ENCODE data around the gene KXD1. TPM values are rescaled to one million over a fixed set of nuclear protein-coding genes. Genes with fewer than 3 reads are reported as not detected.
"Not testable (repeated sequence)": the region's sequence is repeated elsewhere in the genome, so short reads cannot be mapped to it uniquely, and the experiment has no call there.

KXD1 gene
- polyA plus RNA-seq, 4 donors = 58.8 to 81.3 (median 75.2) TPM

DNA sequence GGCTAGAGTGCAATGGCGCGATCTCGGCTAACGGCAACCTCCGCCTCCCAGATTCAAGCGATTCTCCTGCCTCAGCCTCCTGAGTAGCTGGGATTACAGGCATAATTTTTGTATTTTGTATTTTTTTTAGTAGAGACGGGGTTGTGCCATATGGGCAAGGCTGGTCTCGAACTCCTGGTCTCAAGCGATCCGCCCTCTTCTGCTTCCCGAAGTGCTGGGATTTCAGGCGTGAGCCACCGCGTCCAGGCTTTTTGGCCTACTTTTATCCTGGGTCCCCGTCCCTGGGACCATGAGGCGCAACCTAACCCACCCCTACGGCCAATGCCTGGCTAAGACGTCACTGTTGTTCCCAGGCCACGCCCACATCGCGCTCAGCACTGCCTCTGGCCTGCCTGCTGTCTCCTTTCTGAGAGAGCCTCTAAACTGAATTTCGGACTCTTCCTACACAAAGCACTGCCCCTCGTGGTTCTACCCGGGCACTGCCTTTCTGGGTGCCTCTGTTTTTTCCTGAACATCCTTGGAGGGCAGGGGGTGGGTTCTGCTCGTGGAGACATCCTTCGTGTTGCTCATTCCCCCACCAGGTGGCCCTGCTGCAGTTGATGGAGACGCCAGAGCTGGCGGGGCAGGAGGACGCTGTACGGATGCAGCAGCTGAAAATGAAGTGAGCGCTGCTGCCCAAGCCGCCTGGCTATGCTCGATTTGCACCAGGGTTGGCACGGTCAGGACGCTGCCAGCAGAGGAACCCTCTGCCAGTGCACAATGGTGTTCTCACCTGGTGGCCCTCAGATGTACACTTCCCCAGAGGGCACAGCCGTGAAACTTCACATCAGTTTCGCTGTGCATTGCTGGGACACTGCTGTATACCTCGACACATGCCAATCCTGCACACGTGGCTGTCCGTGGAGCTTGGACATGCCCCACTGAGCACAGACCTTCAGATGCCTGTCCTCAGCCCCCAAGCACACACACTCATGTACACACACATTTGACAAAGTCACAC, 32.9 kb downstream of the KXD1 start:
- FAIRE-seq (no peak), DNase-seq (peak in 1 of 2 donors; percentile 26)
- 80 to 93% (median 89%) methylated on average over 40 of the region's 40 CpGs for WGBS, 3 donors
- Histone ChIP-seq H3K4me1 (ENCODE audit: control insufficient read depth in 3 of 3, insufficient read depth in 2 of 3, low read depth in 1 of 3, low read length in 2 of 3) (peaks cover 3 to 26% (median 11%) of the 10 kb centered on the region in 3 donors), H3K27me3 (ENCODE audit: control insufficient read depth in 3 of 3, insufficient read depth in 3 of 3, low read length in 3 of 3) (peaks cover 0 to 11% (median 0%) of the 10 kb centered on the region in 3 donors), H3K27ac (ENCODE audit: low read depth in 1 of 3, low read length in 2 of 3) (peak overlapping the region in 1 of 3 donors; percentile 88), H3K36me3 (ENCODE audit: control insufficient read depth in 3 of 3, insufficient read depth in 2 of 3, low read depth in 1 of 3, low read length in 3 of 3) (peaks cover 0 to 19% (median 0%) of the 10 kb centered on the region in 3 donors), H3K4me3 (ENCODE audit: low read depth in 1 of 3, low read length in 3 of 3) (peak overlapping the region in 1 of 3 donors; percentile 64), H3K9me3 (ENCODE audit: control insufficient read depth in 2 of 2, insufficient read depth in 1 of 2, low read depth in 1 of 2, low read length in 1 of 2) (no peaks in the 10 kb centered on the region)

DNA sequence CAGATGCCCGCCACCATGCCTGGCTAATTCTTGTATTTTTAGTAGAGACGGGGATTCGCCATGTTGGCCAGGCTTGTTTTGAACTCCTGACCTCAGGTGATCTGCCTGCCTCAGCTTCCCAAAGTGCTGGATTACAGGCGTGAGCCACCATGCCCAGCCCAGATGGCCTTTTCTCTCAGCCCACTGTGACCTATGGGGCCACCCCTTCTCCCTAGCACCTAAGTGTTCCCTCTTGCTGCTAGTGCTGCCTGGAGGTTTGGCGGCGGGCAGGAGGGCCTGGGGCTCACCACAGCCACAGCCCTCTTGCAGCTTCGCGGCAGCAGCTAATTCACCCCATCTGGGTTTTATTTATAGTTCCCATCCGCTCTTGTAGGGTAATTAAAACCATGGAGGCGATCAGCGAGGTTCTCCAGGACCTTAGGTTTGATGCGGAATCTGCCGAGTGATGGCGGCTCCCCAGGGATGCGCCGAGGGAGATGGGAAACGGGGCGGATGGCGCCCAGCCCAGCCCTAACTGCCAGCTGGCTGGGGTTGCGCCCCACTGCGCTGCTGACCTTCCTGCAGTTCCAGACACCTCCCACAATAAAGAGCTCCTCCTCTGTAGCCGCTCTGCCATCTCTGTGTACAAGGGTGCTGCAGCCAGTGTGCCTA, 34.2 kb downstream of the KXD1 start:
- Histone ChIP-seq H3K27ac (ENCODE audit: low read depth in 1 of 3, low read length in 2 of 3) (no peak overlapping the region), H3K27me3 (ENCODE audit: control insufficient read depth in 3 of 3, insufficient read depth in 3 of 3, low read length in 3 of 3) (peaks cover 0 to 24% (median 0%) of the 10 kb centered on the region in 3 donors), H3K4me3 (ENCODE audit: low read depth in 1 of 3, low read length in 3 of 3) (no peak overlapping the region), H3K4me1 (ENCODE audit: control insufficient read depth in 3 of 3, insufficient read depth in 2 of 3, low read depth in 1 of 3, low read length in 2 of 3) (peaks cover 3 to 26% (median 11%) of the 10 kb centered on the region in 3 donors), H3K9me3 (ENCODE audit: control insufficient read depth in 2 of 2, insufficient read depth in 1 of 2, low read depth in 1 of 2, low read length in 1 of 2) (no peaks in the 10 kb centered on the region), H3K36me3 (ENCODE audit: control insufficient read depth in 3 of 3, insufficient read depth in 2 of 3, low read depth in 1 of 3, low read length in 3 of 3) (peaks cover 0 to 19% (median 0%) of the 10 kb centered on the region in 3 donors)
- WGBS, 3 donors = 93 to 96% (median 93%) methylated on average over 22 of the region's 22 CpGs
- FAIRE-seq (no peak), DNase-seq (no peak)

GRCh38 chr19:18592732-18593131, 35.1 kb downstream of the KXD1 start:
- not testable (repeated sequence) for H3K27ac ChIP-seq (ENCODE audit: low read depth in 1 of 3, low read length in 2 of 3); DNase-seq; H3K9me3 ChIP-seq (ENCODE audit: control insufficient read depth in 2 of 2, insufficient read depth in 1 of 2, low read depth in 1 of 2, low read length in 1 of 2); H3K4me3 ChIP-seq (ENCODE audit: low read depth in 1 of 3, low read length in 3 of 3); FAIRE-seq
- 72 to 84% (median 84%) methylated on average over 5 of the region's 5 CpGs for WGBS, 3 donors
- Histone ChIP-seq H3K4me1 (ENCODE audit: control insufficient read depth in 3 of 3, insufficient read depth in 2 of 3, low read depth in 1 of 3, low read length in 2 of 3) (peaks cover 3 to 26% (median 11%) of the 10 kb centered on the region in 3 donors), H3K36me3 (ENCODE audit: control insufficient read depth in 3 of 3, insufficient read depth in 2 of 3, low read depth in 1 of 3, low read length in 3 of 3) (peaks cover 0 to 19% (median 0%) of the 10 kb centered on the region in 3 donors), H3K27me3 (ENCODE audit: control insufficient read depth in 3 of 3, insufficient read depth in 3 of 3, low read length in 3 of 3) (peaks cover 0 to 31% (median 0%) of the 10 kb centered on the region in 3 donors)

GRCh38 chr19:18593367-18594095, 35.9 kb downstream of the KXD1 start:
- DNase-seq (no peak), FAIRE-seq (no peak)
- Histone ChIP-seq H3K27ac (ENCODE audit: low read depth in 1 of 3, low read length in 2 of 3) (peak overlapping the region in 1 of 3 donors; percentile 12), H3K27me3 (ENCODE audit: control insufficient read depth in 3 of 3, insufficient read depth in 3 of 3, low read length in 3 of 3) (peaks cover 0 to 39% (median 2%) of the 10 kb centered on the region in 3 donors), H3K36me3 (ENCODE audit: control insufficient read depth in 3 of 3, insufficient read depth in 2 of 3, low read depth in 1 of 3, low read length in 3 of 3) (peaks cover 0 to 19% (median 0%) of the 10 kb centered on the region in 3 donors), H3K4me1 (ENCODE audit: control insufficient read depth in 3 of 3, insufficient read depth in 2 of 3, low read depth in 1 of 3, low read length in 2 of 3) (peaks cover 3 to 20% (median 11%) of the 10 kb centered on the region in 3 donors), H3K4me3 (ENCODE audit: low read depth in 1 of 3, low read length in 3 of 3) (no peak overlapping the region), H3K9me3 (ENCODE audit: control insufficient read depth in 2 of 2, insufficient read depth in 1 of 2, low read depth in 1 of 2, low read length in 1 of 2) (no peaks in the 10 kb centered on the region)
- 36 to 41% (median 40%) methylated on average over 21 to 25 of the region's 25 CpGs for WGBS, 3 donors

GRCh38 chr19:18594096-18594823, 36.6 kb downstream of the KXD1 start:
- H3K27me3 ChIP-seq (ENCODE audit: control insufficient read depth in 3 of 3, insufficient read depth in 3 of 3, low read length in 3 of 3) = peaks cover 0 to 46% (median 2%) of the 10 kb centered on the region in 3 donors
- H3K9me3 ChIP-seq (ENCODE audit: control insufficient read depth in 2 of 2, insufficient read depth in 1 of 2, low read depth in 1 of 2, low read length in 1 of 2) = no peaks in the 10 kb centered on the region
- WGBS, 3 donors = 1% methylated on average over 34 to 54 of the region's 54 CpGs
- peak; percentile 61 to 89 for DNase-seq
- peaks cover 3 to 20% (median 11%) of the 10 kb centered on the region in 3 donors for H3K4me1 ChIP-seq (ENCODE audit: control insufficient read depth in 3 of 3, insufficient read depth in 2 of 3, low read depth in 1 of 3, low read length in 2 of 3)
- H3K36me3 ChIP-seq (ENCODE audit: control insufficient read depth in 3 of 3, insufficient read depth in 2 of 3, low read depth in 1 of 3, low read length in 3 of 3) = peaks cover 0 to 19% (median 0%) of the 10 kb centered on the region in 3 donors
- peak overlapping the region in 2 of 3 donors; percentile 14 to 29 for H3K4me3 ChIP-seq (ENCODE audit: low read depth in 1 of 3, low read length in 3 of 3)
- FAIRE-seq = no peak
- H3K27ac ChIP-seq (ENCODE audit: low read depth in 1 of 3, low read length in 2 of 3) = no peak overlapping the region

DNA sequence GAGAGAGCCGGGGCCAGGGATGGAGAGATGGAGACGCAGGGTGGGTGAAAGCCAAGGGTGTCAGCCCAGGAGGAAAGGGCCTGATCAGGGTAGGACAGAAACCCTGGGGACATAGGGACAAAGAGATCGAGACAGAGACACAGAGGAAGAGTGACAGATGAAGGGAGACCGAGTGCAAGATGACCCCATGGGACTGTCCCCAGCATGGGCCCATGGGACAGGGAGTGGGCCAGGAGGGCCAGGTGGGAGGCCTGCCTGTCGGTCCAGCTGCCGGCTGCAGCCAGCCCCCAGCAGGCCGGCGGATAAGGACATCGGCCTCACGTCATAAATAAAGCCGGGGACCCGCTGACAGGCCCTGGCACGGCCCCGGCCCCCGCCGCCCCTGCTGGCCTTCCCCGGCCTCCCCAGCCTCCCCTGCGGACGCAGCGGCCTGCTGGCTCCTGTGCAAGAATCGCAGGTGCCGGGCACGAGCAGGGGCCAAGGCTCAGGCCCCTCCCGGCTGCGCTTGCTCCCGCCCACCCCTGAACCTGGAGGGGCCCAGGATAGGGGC, 37.2 kb downstream of the KXD1 start:
- peaks cover 0 to 19% (median 0%) of the 10 kb centered on the region in 3 donors for H3K36me3 ChIP-seq (ENCODE audit: control insufficient read depth in 3 of 3, insufficient read depth in 2 of 3, low read depth in 1 of 3, low read length in 3 of 3)
- H3K4me3 ChIP-seq (ENCODE audit: low read depth in 1 of 3, low read length in 3 of 3) = peak overlapping the region in 2 of 3 donors; percentile 14 to 29
- peaks cover 0 to 52% (median 2%) of the 10 kb centered on the region in 3 donors for H3K27me3 ChIP-seq (ENCODE audit: control insufficient read depth in 3 of 3, insufficient read depth in 3 of 3, low read length in 3 of 3)
- no peak for DNase-seq
- FAIRE-seq = no peak
- 5 to 16% (median 11%) methylated on average over 23 to 26 of the region's 26 CpGs for WGBS, 3 donors
- peaks cover 1 to 16% (median 6%) of the 10 kb centered on the region in 3 donors for H3K4me1 ChIP-seq (ENCODE audit: control insufficient read depth in 3 of 3, insufficient read depth in 2 of 3, low read depth in 1 of 3, low read length in 2 of 3)
- H3K27ac ChIP-seq (ENCODE audit: low read depth in 1 of 3, low read length in 2 of 3) = no peak overlapping the region
- no peaks in the 10 kb centered on the region for H3K9me3 ChIP-seq (ENCODE audit: control insufficient read depth in 2 of 2, insufficient read depth in 1 of 2, low read depth in 1 of 2, low read length in 1 of 2)

GRCh38 chr19:18595475-18595874, 37.8 kb downstream of the KXD1 start:
- Histone ChIP-seq H3K36me3 (ENCODE audit: control insufficient read depth in 3 of 3, insufficient read depth in 2 of 3, low read depth in 1 of 3, low read length in 3 of 3) (peaks cover 0 to 16% (median 0%) of the 10 kb centered on the region in 3 donors), H3K27me3 (ENCODE audit: control insufficient read depth in 3 of 3, insufficient read depth in 3 of 3, low read length in 3 of 3) (peaks cover 0 to 55% (median 2%) of the 10 kb centered on the region in 3 donors), H3K4me3 (ENCODE audit: low read depth in 1 of 3, low read length in 3 of 3) (no peak overlapping the region), H3K27ac (ENCODE audit: low read depth in 1 of 3, low read length in 2 of 3) (no peak overlapping the region), H3K4me1 (ENCODE audit: control insufficient read depth in 3 of 3, insufficient read depth in 2 of 3, low read depth in 1 of 3, low read length in 2 of 3) (peaks cover 0 to 11% (median 6%) of the 10 kb centered on the region in 3 donors), H3K9me3 (ENCODE audit: control insufficient read depth in 2 of 2, insufficient read depth in 1 of 2, low read depth in 1 of 2, low read length in 1 of 2) (no peaks in the 10 kb centered on the region)
- DNase-seq (no peak), FAIRE-seq (no peak)
- WGBS, 3 donors = 47 to 68% (median 58%) methylated on average over 6 of the region's 6 CpGs
